Keratinocyte (primary cell): ENCODE data around the gene PUDP.

Source experiments
- CTCF ChIP-seq, 3 experiments: IDR thresholded peaks in 1 of 3; conservative IDR thresholded peaks in 1 of 3; optimal IDR thresholded peaks in 1 of 3; 2 replicates in 2 of 3; 3 replicates in 1 of 3; pipeline versions ENCODE3 to v1.5.1; 2011; ENCODE audit warnings: low read length in 3 of 3, mild to moderate bottlenecking in 3 of 3, moderate library complexity in 2 of 3, control low read depth in 1 of 3, inconsistent platforms in 1 of 3; ENCODE audit not compliant: insufficient read depth in 2 of 3; ENCODE audit errors: extremely low read depth in 1 of 3
- EZH2 ChIP-seq: IDR thresholded peaks from one replicate; pipeline ENCODE4 v1.6.1; 2012; ENCODE audit warnings: inconsistent platforms, mild to moderate bottlenecking, low read length, moderate library complexity

GRCh38 chrX:7062903-7063302 lies 85.0 kb downstream of the PUDP start:
- TF ChIP-seq CTCF (optimal IDR thresholded peaks at IDR 0.05 in 1 of 3, IDR thresholded peaks at IDR 0.05 in 1 of 3, conservative IDR thresholded peaks at IDR 0.05 in 1 of 3; ENCODE audit: extremely low read depth in 1 of 3, insufficient read depth in 2 of 3, low read length in 3 of 3) (no peak), EZH2 (no peak)
